A673 (cell line): Measurements from ENCODE around the gene SEC61B. TPM values are rescaled to one million over a fixed set of nuclear protein-coding genes. Genes with fewer than 3 reads are reported as not detected.

Experiments used
- BruUV-seq: library from RNA; stranded (reverse); fragments of 400-500 nt; replicated peaks from 2 replicates; lab custom pipeline; 2021; lab: Mats Ljungman, UMichigan
- CTCF ChIA-PET: fragments of 300-600 bp; sonication (Branson Sonifier 250); formaldehyde crosslinking; loops from one replicate; lab custom pipeline; 2022; ENCODE audit warnings: antibody characterized with exemption; lab: Charles Lee
- POLR2A ChIA-PET: fragments of 300-600 bp; sonication (Branson Sonifier 250); formaldehyde crosslinking; loops from one replicate; lab custom pipeline; 2022; ENCODE audit warnings: antibody characterized with exemption; ENCODE audit not compliant: low non-redundant PET; lab: Charles Lee
- DNase-seq: peaks from one replicate; pipeline ENCODE4 v3.0.0-alpha.2; 2015; ENCODE audit warnings: low spot score
- H3K27ac ChIP-seq: fragments of 200-600 bp; sonication (generic); 2 replicates; pipeline ENCODE4 v1.5.1; 2016; ENCODE audit warnings: mixed run types, low read depth, mild to moderate bottlenecking, mixed read lengths, antibody characterized with exemption, low read length; ENCODE audit not compliant: poor library complexity, severe bottlenecking
- H3K27me3 ChIP-seq: fragments of 200-600 bp; sonication (generic); replicated peaks from 2 replicates; pipeline ENCODE4 v1.6.1; 2017; ENCODE audit warnings: mixed run types, low read depth, mild to moderate bottlenecking, mixed read lengths, antibody characterized with exemption, low read length; ENCODE audit not compliant: insufficient read depth, poor library complexity
- H3K36me3 ChIP-seq: fragments of 200-600 bp; sonication (generic); 2 replicates; pipeline ENCODE4 v1.6.1; 2016; ENCODE audit warnings: mixed run types, mild to moderate bottlenecking, mixed read lengths, antibody characterized with exemption, low read length; ENCODE audit not compliant: insufficient read depth, poor library complexity, severe bottlenecking
- H3K4me1 ChIP-seq: fragments of 200-600 bp; sonication (generic); 2 replicates; pipeline ENCODE4 v1.6.1; 2017; ENCODE audit warnings: mixed run types, mild to moderate bottlenecking, mixed read lengths, antibody characterized with exemption, low read length; ENCODE audit not compliant: insufficient read depth, poor library complexity, severe bottlenecking
- H3K4me3 ChIP-seq: fragments of 200-600 bp; sonication (generic); 2 replicates; pipeline ENCODE4 v1.5.1; 2016; ENCODE audit warnings: low read depth, mixed run types, mild to moderate bottlenecking, mixed read lengths, low read length; ENCODE audit not compliant: poor library complexity, severe bottlenecking
- H3K9me3 ChIP-seq: fragments of 200-600 bp; sonication (generic); 2 replicates; pipeline ENCODE4 v1.6.1; 2016; ENCODE audit warnings: mixed run types, low read depth, mild to moderate bottlenecking, mixed read lengths, antibody characterized with exemption, low read length; ENCODE audit not compliant: poor library complexity, severe bottlenecking
- EZH2 ChIP-seq: fragments of 200-600 bp; sonication (generic); IDR thresholded peaks from 2 replicates; pipeline ENCODE4 v1.6.1; 2017; ENCODE audit warnings: borderline replicate concordance, low read depth, mild to moderate bottlenecking, mixed read lengths, antibody characterized with exemption, low read length; ENCODE audit not compliant: poor library complexity, severe bottlenecking
- intact Hi-C: fragments of 100-400 bp; cut with micrococcal nuclease; formaldehyde crosslinking; loops from one replicate; pipeline ENCODE4 v1.10.0; 2022; ENCODE audit not compliant: unreplicated experiment
- total RNA-seq: library from RNA; stranded (reverse); gene quantifications from 2 replicates; pipeline ENCODE4 v1.2.3, GENCODE V29; 2021
- TF ChIP-seq, protein P1 (sequence below): fragments of 300-800, 200-600 bp; sonication (generic); conservative IDR thresholded peaks from 2 replicates; pipeline ENCODE4 v1.5.1; 2017; ENCODE audit warnings: low read depth, mild to moderate bottlenecking, antibody characterized with exemption, low read length, moderate library complexity, mixed read lengths

SEC61B gene
- total RNA-seq, 1 experiment from 2014 or later, result 183 TPM

DNA sequence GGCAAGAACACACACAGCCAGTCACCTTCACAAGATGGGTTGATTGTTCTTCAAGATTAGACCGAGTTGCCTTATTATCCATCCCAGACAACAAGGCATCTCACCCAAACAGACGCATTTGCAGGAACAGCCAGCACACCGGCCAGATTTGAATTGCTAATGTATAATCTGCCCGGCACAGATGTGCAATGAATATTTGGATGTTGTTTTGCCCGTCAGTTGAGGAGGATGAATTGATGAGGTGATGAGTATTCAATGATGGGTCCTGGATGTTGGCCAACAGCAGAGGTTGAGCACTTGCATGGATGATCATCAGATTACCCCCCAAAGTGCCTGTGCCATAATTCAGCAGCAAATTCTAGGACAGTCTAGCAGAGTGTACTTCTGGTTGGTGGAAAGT is 20.5 kb upstream of the SEC61B start:
- DNase-seq, result no peak
- Histone ChIP-seq H3K4me1 (no peaks in the 10 kb centered on the region), H3K9me3 (no peaks in the 10 kb centered on the region), H3K27ac (no peak overlapping the region), H3K27me3 (no peaks in the 10 kb centered on the region), H3K36me3 (no peaks in the 10 kb centered on the region), H3K4me3 (no peak overlapping the region)
- TF ChIP-seq EZH2, result no peak
- TF ChIP-seq, protein P1, sequence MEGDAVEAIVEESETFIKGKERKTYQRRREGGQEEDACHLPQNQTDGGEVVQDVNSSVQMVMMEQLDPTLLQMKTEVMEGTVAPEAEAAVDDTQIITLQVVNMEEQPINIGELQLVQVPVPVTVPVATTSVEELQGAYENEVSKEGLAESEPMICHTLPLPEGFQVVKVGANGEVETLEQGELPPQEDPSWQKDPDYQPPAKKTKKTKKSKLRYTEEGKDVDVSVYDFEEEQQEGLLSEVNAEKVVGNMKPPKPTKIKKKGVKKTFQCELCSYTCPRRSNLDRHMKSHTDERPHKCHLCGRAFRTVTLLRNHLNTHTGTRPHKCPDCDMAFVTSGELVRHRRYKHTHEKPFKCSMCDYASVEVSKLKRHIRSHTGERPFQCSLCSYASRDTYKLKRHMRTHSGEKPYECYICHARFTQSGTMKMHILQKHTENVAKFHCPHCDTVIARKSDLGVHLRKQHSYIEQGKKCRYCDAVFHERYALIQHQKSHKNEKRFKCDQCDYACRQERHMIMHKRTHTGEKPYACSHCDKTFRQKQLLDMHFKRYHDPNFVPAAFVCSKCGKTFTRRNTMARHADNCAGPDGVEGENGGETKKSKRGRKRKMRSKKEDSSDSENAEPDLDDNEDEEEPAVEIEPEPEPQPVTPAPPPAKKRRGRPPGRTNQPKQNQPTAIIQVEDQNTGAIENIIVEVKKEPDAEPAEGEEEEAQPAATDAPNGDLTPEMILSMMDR, result no peak
- ChIA-PET POLR2A (no interaction called here), CTCF (no interaction called here)
- no TSS peak for BruUV-seq
- intact Hi-C loops, result no loop called here

DNA sequence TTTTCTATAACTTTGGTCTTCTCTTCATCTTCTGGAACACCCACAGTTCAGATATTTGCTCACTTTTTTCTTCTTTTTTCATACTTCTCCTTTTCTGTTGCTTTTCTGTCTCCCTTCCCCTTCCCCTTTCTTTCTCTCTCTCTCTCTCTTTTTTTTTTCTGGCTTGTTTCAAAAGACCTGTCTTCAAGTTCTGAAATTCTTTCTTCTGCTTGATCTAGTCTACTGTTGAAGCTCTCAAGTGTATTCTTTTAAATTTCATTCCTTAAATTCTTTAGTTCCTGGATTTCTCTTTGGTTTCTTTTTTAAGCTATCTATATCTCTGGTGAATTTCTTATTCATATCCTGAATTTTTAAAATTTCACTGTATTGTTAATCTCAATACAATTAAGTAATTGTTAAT is 11.5 kb upstream of the SEC61B start:
- no peak for DNase-seq
- ChIA-PET POLR2A (no interaction called here), CTCF (interaction anchor here (0.7 kb wide), 1 partner anchor 75 kb away, joined by 7 read pairs; no protein-coding TSS in a partner anchor)
- Histone ChIP-seq H3K27me3 (no peaks in the 10 kb centered on the region), H3K4me3 (no peak overlapping the region), H3K9me3 (no peaks in the 10 kb centered on the region), H3K27ac (no peak overlapping the region), H3K36me3 (no peaks in the 10 kb centered on the region), H3K4me1 (no peaks in the 10 kb centered on the region)
- TF ChIP-seq, protein P1, result no peak
- TF ChIP-seq EZH2, result no peak
- intact Hi-C loops, result no loop called here
- no TSS peak for BruUV-seq

DNA sequence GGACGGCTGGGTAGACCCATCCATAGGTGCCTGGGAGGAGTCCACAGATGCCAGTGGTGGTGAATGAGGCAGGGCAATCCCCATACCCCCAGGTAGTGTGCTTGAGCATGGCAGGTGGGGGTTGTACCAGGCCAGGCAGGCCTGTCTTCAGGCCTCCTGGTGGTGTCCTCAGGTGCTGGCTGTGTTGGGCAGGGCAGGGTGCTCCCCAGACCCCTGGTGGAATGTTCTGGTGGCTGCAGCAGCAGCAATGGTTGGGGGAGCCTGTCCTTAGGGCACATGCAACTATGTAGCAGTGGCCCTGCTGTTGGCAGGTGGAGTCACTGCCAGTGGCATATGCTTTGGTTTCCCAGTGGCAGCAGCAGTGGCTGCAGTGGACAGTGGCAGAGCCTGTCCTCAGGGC is 10.3 kb upstream of the SEC61B start:
- TF ChIP-seq, protein P1, result no peak
- TF ChIP-seq EZH2, result no peak
- BruUV-seq, result no TSS peak
- POLR2A ChIA-PET, result no interaction called here
- Histone ChIP-seq H3K27me3 (no peaks in the 10 kb centered on the region), H3K4me1 (no peaks in the 10 kb centered on the region), H3K4me3 (no peak overlapping the region), H3K27ac (no peak overlapping the region), H3K9me3 (no peaks in the 10 kb centered on the region), H3K36me3 (no peaks in the 10 kb centered on the region)
- intact Hi-C loops, result no loop called here
- CTCF ChIA-PET, result no interaction called here
- DNase-seq, result no peak
